HG02610 (cell line): Measurements from ENCODE around the gene OSBPL2.

ENCODE experiments used
- ATAC-seq: cut with Tn5 transposase; IDR thresholded peaks from one replicate; pipeline ENCODE4 v1.9.1; 2021; ENCODE audit warnings: mild to moderate bottlenecking, moderate library complexity; ENCODE audit not compliant: unreplicated experiment

OSBPL2 gene

GRCh38 chr20:62334881-62335280, 96.6 kb downstream of the OSBPL2 start:
- no peak for ATAC-seq

GRCh38 chr20:62335532-62335931, 97.2 kb downstream of the OSBPL2 start:
- no peak for ATAC-seq

- ATAC-seq: no peak
These were observed 98.0 kb downstream of the OSBPL2 start for GRCh38 chr20:62336329-62336728.

- no peak for ATAC-seq
These were observed 98.6 kb downstream of the OSBPL2 start for GRCh38 chr20:62336775-62337557.

- ATAC-seq: no peak
These were observed 99.4 kb downstream of the OSBPL2 start for GRCh38 chr20:62337558-62338293.

GRCh38 chr20:62338294-62338620, 99.9 kb downstream of the OSBPL2 start:
- no peak for ATAC-seq

- ATAC-seq: peak; percentile 61
These were observed 101.3 kb downstream of the OSBPL2 start for GRCh38 chr20:62339647-62340062.

GRCh38 chr20:62342910-62343309, 104.6 kb downstream of the OSBPL2 start:
- no peak for ATAC-seq

- ATAC-seq: no peak
These were observed 105.8 kb downstream of the OSBPL2 start for GRCh38 chr20:62344092-62344491.

GRCh38 chr20:62344782-62345181, 106.5 kb downstream of the OSBPL2 start:
- ATAC-seq: no peak
